Right lobe of liver (tissue), 4 donors: Measurements from ENCODE around the gene STXBP4.

Experiments used
- CTCF ChIP-seq, 4 donors: fragments of 200-600 bp in 3 of 4; fragments of 450-650 bp in 1 of 4; IDR thresholded peaks; one replicate each; pipeline versions ENCODE4 v1.5.1 to v1.8.0; 2016 to 2022; ENCODE audit warnings: antibody characterized with exemption in 4 of 4, mild to moderate bottlenecking in 2 of 4
- POLR2A ChIP-seq: fragments of 450-650 bp; IDR thresholded peaks from one replicate; pipeline ENCODE4 v1.6.1; 2017; ENCODE audit warnings: antibody characterized with exemption, mild to moderate bottlenecking
- donor health status: DM: no; HTN: no; CAD: no.
- donor health status: DM: no; HTN: no; CAD: no.
- donor health status: DM: no; HTN: yes; CAD: no.

- no peak for TF ChIP-seq CTCF (IDR thresholded peaks at IDR 0.05)
- no peak for TF ChIP-seq POLR2A
Measured at GRCh38 chr17:55202896-55203295, 234.3 kb downstream of the STXBP4 start.
